ENCODE data around the gene MEA1.
"Not testable (repeated sequence)": the region's sequence is repeated elsewhere in the genome, so short reads cannot be mapped to it uniquely, and the experiment has no call there.

The MEA1 gene

DNA sequence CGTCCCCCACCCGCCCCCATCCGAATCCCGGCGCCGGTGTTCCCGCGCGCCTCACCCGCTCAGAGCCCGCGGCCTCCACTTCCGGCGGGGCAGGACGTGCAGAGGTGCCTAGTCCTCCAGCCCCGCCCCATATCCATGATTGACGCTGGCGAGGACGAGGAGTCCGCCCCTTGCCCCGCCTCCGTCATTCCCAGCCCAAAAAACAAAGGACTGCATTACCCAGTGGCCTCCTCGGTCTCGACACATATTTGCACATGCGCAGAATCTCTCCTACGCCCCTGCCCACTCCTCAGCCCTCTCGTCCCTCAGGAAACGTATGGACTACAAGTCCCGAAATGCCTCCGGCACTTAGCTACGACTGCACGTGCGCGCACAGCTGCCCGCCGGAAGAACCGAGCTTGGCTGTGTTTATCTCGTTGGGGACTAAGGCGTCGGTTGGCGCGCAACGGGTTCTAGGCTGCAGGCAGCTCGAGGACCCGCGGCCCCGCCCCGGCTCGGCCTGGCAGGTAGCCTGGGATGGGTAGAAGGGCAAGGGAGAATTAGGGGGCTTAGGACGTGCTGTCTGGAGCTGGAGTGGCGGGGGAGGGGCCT, at the start of gene MEA1, which contains the start of gene KLHDC3:
Gene MEA1, minus strand, starts transcription at position 104 of the 591 bp plus-strand sequence. CDS start 133 bp downstream, outside the sequence.
Gene KLHDC3, plus strand, starts transcription at position 407 of the 591 bp plus-strand sequence. CDS start 2,944 bp downstream, outside the sequence.
- DNase-seq = peak; percentile 99

DNA sequence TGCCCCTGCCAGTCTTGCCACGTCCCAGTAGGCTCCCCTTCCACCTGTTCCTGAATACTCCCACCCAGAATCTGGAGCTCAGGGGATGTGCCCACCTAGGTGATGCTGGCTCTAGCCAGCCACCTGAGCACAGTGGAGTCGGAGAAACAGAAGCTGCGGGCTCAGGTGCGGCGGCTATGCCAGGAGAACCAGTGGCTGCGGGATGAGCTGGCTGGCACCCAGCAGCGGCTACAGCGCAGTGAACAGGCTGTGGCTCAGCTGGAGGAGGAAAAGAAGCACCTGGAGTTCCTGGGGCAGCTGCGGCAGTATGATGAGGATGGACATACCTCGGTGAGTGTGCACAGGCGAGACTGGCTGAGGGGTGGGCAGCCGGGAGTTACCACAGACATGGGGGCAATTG, 49.1 kb upstream of the MEA1 start:
- no peak for DNase-seq

DNA sequence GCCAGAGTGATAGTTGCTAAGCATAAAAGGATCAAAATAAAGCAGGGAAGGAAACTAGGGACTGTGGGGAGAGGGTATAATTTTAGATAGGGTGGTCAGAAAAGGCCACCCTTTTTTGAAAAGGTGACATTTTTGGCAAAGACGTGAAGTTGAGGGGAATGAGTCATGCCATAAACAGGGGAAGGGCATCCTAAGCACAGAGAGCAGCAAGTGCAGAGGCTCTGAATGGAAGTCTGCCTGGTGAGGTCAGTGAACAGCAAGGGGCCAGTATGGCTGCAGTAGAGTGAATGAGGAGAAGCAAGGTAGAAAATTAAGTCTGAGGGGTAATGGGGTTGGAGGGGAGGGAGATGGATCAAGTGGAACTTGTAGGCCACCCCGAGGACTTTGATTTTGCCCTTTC, 48.1 kb upstream of the MEA1 start:
- DNase-seq = no peak

DNA sequence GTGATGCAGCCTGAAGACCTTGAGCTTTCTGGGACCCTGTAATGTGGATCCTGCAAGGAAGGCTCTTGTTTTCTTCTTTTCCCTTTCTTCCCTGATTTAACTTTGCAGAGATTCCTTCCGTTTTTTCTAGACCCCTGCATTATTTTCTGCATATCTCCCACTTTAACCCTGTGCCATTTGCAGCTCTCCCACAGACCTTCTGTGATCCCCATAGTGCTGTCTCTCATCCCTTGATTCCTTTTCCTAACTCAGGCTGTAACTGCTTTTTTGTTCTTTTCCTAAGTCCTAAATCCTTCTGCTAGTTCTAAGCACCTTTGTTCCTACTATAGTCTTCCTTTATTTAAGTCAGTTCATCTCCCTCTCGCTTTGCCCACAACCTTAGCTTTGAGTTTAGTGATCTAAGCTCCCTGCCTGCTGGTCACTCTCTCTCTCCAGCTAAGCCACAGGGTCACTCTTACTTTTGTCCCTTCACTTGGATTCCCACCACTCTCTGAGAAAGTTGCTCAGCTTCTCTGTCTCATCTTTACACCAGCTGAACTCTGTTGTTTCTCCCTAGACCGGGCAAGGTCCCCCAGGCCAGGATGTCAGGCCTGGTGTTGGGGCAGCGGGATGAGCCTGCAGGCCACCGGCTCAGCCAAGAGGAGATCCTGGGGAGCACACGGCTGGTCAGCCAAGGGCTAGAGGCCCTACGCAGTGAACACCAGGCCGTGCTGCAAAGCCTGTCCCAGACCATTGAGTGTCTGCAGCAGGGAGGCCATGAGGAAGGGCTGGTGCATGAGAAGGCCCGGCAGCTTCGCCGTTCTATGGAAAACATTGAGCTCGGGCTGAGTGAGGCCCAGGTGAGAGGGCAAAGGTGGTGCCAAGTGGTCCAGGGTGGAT, 47.2 kb upstream of the MEA1 start:
- no peak for DNase-seq

GRCh38 chr6:43060034-43060754, 46.4 kb upstream of the MEA1 start:
- DNase-seq = no peak

GRCh38 chr6:43059168-43060033, 45.7 kb upstream of the MEA1 start, which contains the start of the genes KLC4 and MRPL2:
KLC4 (plus strand) TSS chr6:43059631; CDS start chr6:43061336, 1,705 bp downstream.
MRPL2 (minus strand) TSS chr6:43059434; CDS start chr6:43059381, 53 bp downstream.
- DNase-seq = peak; percentile 94

GRCh38 chr6:43058531-43058930, 44.8 kb upstream of the MEA1 start:
- DNase-seq = no peak

DNA sequence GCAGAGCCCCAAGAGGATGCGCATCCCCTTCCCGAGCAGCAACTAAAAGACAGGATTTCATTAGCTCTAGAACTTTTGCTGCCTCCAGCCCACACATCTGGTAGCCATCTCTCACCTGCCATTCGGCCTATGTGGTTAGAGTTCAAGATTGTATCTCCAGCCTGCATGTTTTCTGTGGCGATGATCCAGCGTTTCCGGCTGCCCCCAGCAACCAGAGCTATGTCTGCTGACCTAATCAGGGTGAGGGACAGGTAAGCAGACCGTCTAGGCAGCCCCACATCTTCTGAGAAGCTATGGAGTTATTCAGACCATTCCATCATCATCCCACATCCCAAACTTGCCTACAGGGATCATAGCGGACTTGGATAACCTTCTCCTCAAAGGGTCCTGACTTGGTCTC, 42.2 kb upstream of the MEA1 start:
- no peak for DNase-seq

DNA sequence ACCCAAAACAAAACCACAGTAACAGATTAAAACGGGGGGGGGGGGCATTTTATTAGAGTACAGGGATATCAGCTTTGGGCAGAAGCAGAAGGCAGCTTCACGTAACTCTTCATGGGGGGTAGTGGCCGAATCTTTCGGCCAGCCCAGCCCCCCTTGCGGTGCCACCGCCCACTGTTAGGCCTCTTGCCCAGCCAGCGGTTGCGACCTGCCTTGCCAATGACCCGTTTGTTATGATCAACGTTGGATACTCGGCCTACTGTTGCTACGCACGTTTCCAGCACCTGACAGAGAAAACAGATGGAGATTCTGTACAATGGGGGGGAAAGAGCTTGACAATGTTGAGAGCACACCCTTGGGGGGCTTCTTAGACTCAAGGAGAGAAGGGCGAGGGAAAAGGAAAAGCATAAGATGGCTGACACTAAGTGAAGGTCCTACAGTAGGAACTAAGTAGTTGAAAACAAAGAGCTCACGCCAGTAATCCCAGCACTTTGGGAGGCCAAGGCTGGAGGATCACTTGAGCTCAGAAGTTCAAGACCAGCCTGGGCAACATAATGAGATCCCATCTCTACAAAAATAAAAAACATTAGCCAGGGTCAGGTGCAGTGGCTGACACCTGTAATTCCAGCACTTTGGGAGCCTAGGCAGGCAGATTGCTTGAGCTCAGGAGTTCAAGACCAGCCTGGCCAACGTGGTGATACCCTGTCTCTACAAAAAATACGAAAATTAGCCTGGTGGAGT, 40.6 kb upstream of the MEA1 start:
- DNase-seq = no peak

DNA sequence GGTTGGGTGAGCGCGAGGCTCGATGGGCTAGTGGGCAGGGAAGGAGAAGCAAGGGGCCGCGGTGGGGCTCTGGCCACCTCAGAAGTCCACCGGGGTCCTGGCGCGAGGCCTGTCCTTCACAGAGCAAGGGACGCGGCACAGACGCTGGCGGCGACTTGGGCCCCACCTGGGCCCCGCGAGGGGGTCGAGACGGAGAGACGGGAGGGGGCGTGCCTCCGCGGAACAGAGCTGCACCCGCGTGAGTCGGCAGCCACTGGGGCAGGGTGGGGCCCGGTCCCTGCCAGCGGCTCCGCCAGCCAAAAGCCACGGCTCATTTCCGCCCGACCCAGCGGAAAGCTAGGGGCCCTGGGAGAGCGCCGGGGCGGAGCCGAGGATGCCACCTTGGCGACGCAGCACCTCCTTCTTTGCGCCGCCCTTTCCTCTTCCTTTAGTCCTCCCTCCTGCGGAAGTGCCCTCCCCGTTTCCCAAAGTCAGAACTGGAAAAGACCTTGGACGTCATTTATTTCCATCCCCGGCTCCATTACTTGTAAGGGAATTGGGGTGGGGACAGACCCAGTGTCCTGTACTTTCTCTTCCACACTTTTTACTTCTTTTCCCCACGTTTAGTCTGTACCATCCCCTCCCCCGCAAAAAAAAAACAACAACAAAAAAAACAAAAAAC, 39.9 kb upstream of the MEA1 start, which contains the start of gene CUL7:
Gene CUL7, minus strand, starts transcription at position 307 of the 661 bp plus-strand sequence. CDS start 1,063 bp downstream, outside the sequence.
- peak; percentile 85 for DNase-seq

GRCh38 chr6:43052842-43053544, 39.2 kb upstream of the MEA1 start:
- DNase-seq = no peak

DNA sequence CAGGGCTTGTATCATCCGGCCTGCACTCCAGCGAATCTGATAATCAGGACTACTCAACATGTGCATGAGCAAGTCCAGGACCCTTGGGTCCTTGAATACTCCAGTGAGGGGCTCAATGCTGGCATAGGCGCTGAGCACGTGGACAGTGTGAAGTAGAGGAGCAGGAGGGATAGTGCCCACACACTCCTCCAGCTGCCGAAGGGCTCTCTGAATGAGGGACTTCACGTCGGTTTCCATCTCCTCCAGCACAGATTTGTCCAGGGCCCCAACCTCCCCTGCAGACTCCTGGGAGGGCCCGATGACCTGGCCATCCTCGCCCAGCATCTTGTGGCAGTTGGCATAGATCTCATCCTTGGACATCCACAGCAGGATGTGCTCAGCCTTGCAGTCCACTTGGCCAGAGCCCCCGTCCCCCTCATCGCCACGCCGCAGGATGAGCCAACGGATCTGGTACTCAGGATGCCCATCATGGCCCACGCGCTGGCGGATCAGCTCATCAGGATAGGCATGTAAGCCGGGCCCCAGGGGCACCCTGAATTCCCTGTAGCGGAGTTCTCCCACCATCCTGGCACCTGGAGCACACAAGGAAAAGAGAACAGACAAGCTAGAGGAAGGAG, 38.6 kb upstream of the MEA1 start:
- no peak for DNase-seq

DNA sequence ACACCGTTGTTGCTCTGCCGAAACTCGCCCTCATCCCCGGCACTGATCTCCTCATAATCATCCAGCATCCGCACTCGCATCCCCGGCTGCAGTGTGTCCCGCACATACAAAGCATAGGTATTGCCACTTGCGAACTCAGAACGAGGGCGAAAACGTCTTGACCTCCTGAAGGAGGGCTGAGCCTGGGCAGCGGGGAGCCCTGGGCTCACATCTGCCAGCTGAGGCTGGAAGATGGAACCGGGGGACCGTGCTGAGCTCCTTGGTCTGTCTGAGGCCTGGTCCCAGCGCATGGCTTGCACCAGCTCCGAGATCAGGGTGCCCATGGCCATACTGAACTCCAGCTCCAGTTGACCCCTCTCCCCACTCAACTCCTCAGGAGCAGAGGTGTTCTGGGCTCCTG, 37.2 kb upstream of the MEA1 start:
- no peak for DNase-seq

GRCh38 chr6:43047998-43048397, 34.3 kb upstream of the MEA1 start:
- no peak for DNase-seq

GRCh38 chr6:43045371-43045930, 31.7 kb upstream of the MEA1 start:
- DNase-seq = no peak

DNA sequence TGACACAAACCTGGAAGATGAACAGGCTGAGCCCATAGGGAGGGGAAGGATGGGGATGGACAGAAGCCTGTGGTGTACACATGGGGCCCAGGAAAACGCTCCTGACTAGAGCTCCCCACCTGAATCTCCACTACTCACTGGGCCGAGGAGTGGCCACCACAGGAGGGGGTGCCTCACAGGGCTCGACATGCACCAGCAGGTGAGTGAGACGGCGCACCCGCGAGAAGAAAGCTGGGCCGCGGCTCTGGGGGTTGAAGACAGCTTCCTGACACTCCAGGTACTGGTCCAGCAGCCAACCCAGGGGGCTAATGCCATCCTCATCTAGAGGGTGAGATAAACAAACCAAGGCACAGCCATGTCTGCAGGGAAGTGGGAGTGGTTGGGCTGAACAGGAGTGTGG, 29.6 kb upstream of the MEA1 start:
- no peak for DNase-seq

GRCh38 chr6:43041475-43041874, 27.7 kb upstream of the MEA1 start:
- not testable (repeated sequence) for DNase-seq

GRCh38 chr6:43040542-43041257, 27.0 kb upstream of the MEA1 start:
- DNase-seq = no peak

GRCh38 chr6:43038727-43039126, 25.0 kb upstream of the MEA1 start:
- DNase-seq = no peak

Data from NCI-H1694 treated with DMSO at 0.1 percent for 48 hours (cell line).